ENCODE data around the gene DST. TPM values are rescaled to one million over a fixed set of nuclear protein-coding genes. Genes with fewer than 3 reads are reported as not detected.

The DST gene
- total and polyA plus RNA-seq, 2 of the 8 experiments (the other 6 are each of a cell fraction or from before 2014, with no cell fraction given): 49.4 to 116 TPM

DNA sequence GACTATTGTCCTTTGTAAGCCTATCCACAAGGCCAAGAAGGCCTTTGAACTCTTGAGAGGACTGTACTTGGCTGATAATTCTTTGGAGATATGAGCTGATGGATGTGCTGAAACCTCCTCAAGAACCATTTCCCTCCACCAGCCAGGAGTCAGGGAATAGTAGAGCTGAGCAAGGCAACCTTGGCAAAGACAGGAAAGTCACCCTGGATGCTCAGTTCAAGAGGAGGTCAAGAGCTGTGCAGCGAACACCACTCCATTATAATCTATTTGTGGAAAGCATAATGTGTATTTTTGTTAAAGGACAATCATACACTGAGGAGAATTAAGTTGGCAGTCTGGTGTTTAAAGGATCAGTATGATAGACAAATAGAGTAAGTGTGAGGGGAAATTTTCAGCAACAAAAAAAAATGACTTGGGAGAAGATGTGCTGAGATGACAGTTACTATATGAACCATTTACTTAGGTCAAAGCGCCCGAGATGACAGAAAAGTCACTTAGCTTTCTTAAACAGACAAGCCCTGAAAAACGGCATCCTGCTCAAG is 218.1 kb downstream of the DST start (continued):
- TF ChIP-seq MAFK (IDR thresholded peaks at IDR 0.05; ENCODE audit: low read depth, low read length) (no peak), SAP30 (IDR thresholded peaks at IDR 0.05; ENCODE audit: insufficient read depth, insufficient replicate concordance, low read length) (no peak), RNF2 (IDR thresholded peaks at IDR 0.05; ENCODE audit: borderline replicate concordance, low read depth, low read length, missing control alignments, poor library complexity, severe bottlenecking) (no peak), FOSL1 (IDR thresholded peaks at IDR 0.05; ENCODE audit: insufficient read depth, low read depth, low read length) (no peak), BCL11A (IDR thresholded peaks at IDR 0.05; ENCODE audit: low read depth in 2 of 2, low read length in 2 of 2) (no peak), RAD21 (IDR thresholded peaks at IDR 0.05 in 1 of 2, conservative IDR thresholded peaks at IDR 0.05 in 1 of 2; ENCODE audit: low read depth in 2 of 2, low read length in 2 of 2) (no peak), PHF8 (conservative IDR thresholded peaks at IDR 0.05; ENCODE audit: low read depth, low read length) (no peak), CEBPB (IDR thresholded peaks at IDR 0.05; ENCODE audit: low read depth, low read length) (no peak), KDM4A (IDR thresholded peaks at IDR 0.05; ENCODE audit: low read depth, low read length, severe bottlenecking) (no peak)
